BJ (cell line): ENCODE measurements around the gene ZNF629. TPM values are rescaled to one million over a fixed set of nuclear protein-coding genes. Genes with fewer than 3 reads are reported as not detected.

Experiments
- CTCF ChIA-PET: fragments of 350-600 bp; formaldehyde crosslinking; extraction: SDS; loops from one replicate; lab custom pipeline; 2021; ENCODE audit warnings: antibody characterized with exemption, inconsistent platforms; lab: Yijun Ruan, JAX
- POLR2A ChIA-PET: fragments of 300-600 bp; sonication (Branson Sonifier 250); formaldehyde crosslinking; extraction: SDS; loops from one replicate; lab custom pipeline; 2021; ENCODE audit warnings: antibody characterized with exemption; lab: Charles Lee
- DNase-seq: peaks from one replicate; pipeline ENCODE4 v3.0.0-alpha.2; 2011; ENCODE audit warnings: low read depth
- H3K27me3 ChIP-seq: 2 replicates; pipeline ENCODE4 v1.6.0; 2011; ENCODE audit warnings: low read length; ENCODE audit not compliant: control insufficient read depth, insufficient read depth
- H3K36me3 ChIP-seq: 2 replicates; pipeline ENCODE4 v1.5.1; 2011; ENCODE audit warnings: low read length; ENCODE audit not compliant: control insufficient read depth, insufficient read depth
- H3K4me3 ChIP-seq: 2 replicates; pipeline ENCODE4 v1.5.1; 2011; ENCODE audit warnings: low read depth, mild to moderate bottlenecking, control low read depth, low read length
- polyA plus RNA-seq: library from polyadenylated mRNA; depleted of rRNA; stranded (reverse); fragments of >200 nt; gene quantifications from 2 replicates; pipeline ENCODE4 v1.2.3, GENCODE V29; 2011
- TF ChIP-seq, protein P1 (sequence below): IDR thresholded peaks from 2 replicates; pipeline ENCODE4 v1.5.1; 2011; ENCODE audit warnings: low read depth, mild to moderate bottlenecking, control low read depth, inconsistent platforms, low read length, moderate library complexity; ENCODE audit not compliant: insufficient read depth

Gene ZNF629
- polyA plus RNA-seq, 1 experiment, result 6.0 TPM

DNA sequence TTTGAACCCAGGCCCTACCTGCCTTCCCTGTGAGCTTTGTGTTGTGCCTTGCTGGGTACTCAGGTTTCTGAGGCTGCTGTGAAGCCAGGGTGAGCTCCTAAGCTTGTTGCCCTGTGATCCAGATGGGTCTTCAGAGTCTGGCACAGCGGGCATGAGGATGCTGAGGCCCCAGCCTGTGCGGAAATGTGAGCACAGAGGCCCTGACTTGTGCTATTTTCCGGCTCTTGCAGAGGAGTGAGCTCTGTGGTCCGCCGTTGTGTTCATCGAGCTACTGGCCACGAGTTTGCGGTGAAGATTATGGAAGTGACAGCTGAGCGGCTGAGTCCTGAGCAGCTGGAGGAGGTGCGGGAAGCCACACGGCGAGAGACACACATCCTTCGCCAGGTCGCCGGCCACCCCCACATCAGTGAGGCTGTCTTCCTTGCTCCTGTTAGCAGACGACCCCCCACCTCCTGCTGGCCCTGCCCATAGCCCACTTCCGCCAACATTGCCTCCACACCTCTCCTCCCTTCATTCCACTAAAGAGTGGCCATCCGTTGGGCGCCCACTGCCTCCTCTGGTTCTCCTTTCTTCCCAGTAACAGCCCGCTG, 36.0 kb downstream of the ZNF629 start:
- no peak overlapping the region for H3K4me3 ChIP-seq
- H3K27me3 ChIP-seq, result no peaks in the 10 kb centered on the region
- TF ChIP-seq, protein P1, sequence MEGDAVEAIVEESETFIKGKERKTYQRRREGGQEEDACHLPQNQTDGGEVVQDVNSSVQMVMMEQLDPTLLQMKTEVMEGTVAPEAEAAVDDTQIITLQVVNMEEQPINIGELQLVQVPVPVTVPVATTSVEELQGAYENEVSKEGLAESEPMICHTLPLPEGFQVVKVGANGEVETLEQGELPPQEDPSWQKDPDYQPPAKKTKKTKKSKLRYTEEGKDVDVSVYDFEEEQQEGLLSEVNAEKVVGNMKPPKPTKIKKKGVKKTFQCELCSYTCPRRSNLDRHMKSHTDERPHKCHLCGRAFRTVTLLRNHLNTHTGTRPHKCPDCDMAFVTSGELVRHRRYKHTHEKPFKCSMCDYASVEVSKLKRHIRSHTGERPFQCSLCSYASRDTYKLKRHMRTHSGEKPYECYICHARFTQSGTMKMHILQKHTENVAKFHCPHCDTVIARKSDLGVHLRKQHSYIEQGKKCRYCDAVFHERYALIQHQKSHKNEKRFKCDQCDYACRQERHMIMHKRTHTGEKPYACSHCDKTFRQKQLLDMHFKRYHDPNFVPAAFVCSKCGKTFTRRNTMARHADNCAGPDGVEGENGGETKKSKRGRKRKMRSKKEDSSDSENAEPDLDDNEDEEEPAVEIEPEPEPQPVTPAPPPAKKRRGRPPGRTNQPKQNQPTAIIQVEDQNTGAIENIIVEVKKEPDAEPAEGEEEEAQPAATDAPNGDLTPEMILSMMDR, result no peak
- ChIA-PET POLR2A (no interaction called here), CTCF (no interaction called here)
- peaks cover 12% of the 10 kb centered on the region for H3K36me3 ChIP-seq
- no peak for DNase-seq

- ChIA-PET POLR2A (no interaction called here), CTCF (no interaction called here)
- DNase-seq, result no peak
- TF ChIP-seq, protein P1, result no peak
- peaks cover 11% of the 10 kb centered on the region for H3K36me3 ChIP-seq
- no peak overlapping the region for H3K4me3 ChIP-seq
- H3K27me3 ChIP-seq, result no peaks in the 10 kb centered on the region
Measured at GRCh38 chr16:30750201-30750600, 36.8 kb downstream of the ZNF629 start.

DNA sequence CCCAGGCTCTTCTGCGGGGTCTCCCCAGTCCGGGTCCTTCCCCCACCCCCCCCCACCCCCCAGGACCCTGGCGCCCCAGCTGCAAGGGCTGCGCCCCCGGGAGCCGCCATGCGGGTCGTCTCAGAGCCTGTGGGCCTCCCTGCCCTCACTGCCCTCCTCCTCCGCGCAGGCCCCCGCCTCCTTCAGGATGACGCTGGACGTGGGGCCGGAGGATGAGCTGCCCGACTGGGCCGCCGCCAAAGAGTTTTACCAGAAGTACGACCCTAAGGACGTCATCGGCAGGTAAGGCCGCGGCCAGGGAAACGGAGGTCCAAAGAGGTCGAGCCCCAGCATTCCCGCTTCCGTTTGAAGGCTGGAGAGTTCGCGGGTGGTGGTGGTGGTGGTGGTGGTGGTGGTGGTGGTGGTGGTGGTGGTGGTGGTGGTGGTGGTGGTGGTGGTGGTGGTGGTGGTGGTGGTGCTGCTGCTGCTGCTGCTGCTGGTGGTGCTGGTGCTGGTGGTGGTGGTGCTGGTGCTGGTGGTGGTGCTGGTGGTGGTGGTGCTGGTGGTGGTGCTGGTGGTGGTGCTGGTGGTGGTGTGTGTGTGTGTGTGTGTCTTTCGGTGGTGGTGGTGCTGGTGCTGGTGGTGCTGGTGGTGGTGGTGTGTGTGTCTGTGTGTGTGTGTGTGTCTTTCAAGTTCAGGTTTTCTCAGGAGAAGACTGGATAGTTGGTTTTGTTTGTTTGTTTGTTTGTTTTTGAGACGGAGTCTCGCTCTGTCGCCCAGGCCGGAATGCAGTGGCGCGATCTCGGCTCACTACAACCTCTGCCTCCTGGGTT, 38.2 kb downstream of the ZNF629 start:
- Histone ChIP-seq H3K4me3 (peak overlapping the region; percentile 99), H3K36me3 (peaks cover 14% of the 10 kb centered on the region), H3K27me3 (no peaks in the 10 kb centered on the region)
- POLR2A ChIA-PET, result no interaction called here
- CTCF ChIA-PET, result interaction anchor here (1.3 to 1.8 kb wide), 2 partner anchors 11 to 120 kb away, joined by 3 read pairs; no protein-coding TSS in a partner anchor
- DNase-seq, result no peak
- TF ChIP-seq, protein P1, result no peak

GRCh38 chr16:30747799-30748633, 39.0 kb downstream of the ZNF629 start, which contains the start of gene PHKG2:
Gene PHKG2 (plus strand): TSS chr16:30748425. CDS start chr16:30748821, 396 bp downstream.
- Histone ChIP-seq H3K36me3 (peaks cover 11% of the 10 kb centered on the region), H3K4me3 (peak within 1 kb of the TSS; percentile 99), H3K27me3 (no peaks in the 10 kb centered on the region)
- ChIA-PET CTCF (interaction anchor here (1.3 to 1.8 kb wide), 2 partner anchors 12 to 119 kb away, joined by 3 read pairs; no protein-coding TSS in a partner anchor), POLR2A (interaction anchor here (0.6 kb wide), 1 partner anchor 50 kb away, joined by 3 read pairs; no protein-coding TSS in a partner anchor)
- TF ChIP-seq, protein P1, result no peak
- peak; percentile 95 for DNase-seq
